HG03342 (cell line): ENCODE results near the gene GLCCI1.

Source experiments
- ATAC-seq: cut with Tn5 transposase; IDR thresholded peaks from one replicate; pipeline ENCODE4 v1.9.1; 2021; ENCODE audit warnings: mild to moderate bottlenecking, moderate library complexity; ENCODE audit not compliant: unreplicated experiment

The GLCCI1 gene

GRCh38 chr7:7959979-7960670 is 8.5 kb upstream of the GLCCI1 start:
- peak; percentile 87 for ATAC-seq

- no peak for ATAC-seq
Observed at GRCh38 chr7:7962851-7963250, 5.7 kb upstream of the GLCCI1 start.

GRCh38 chr7:7964250-7964649 is 4.3 kb upstream of the GLCCI1 start:
- no peak for ATAC-seq

- ATAC-seq: no peak
Observed at GRCh38 chr7:7964691-7965090, 3.9 kb upstream of the GLCCI1 start.

- no peak for ATAC-seq
Observed at GRCh38 chr7:7965301-7965700, 3.3 kb upstream of the GLCCI1 start.

- ATAC-seq: no peak
Observed at GRCh38 chr7:7966141-7966734, 2.4 kb upstream of the GLCCI1 start.

GRCh38 chr7:7967886-7968543 is 581 bp upstream of the GLCCI1 start:
- no peak for ATAC-seq

- peak; percentile 1 for ATAC-seq
Observed at GRCh38 chr7:7969306-7970236, 975 bp downstream of the GLCCI1 start.

- no peak for ATAC-seq
Observed at GRCh38 chr7:7970237-7970530, 1.6 kb downstream of the GLCCI1 start.

GRCh38 chr7:7970531-7971307 is 2.1 kb downstream of the GLCCI1 start:
- no peak for ATAC-seq

- ATAC-seq: no peak
Observed at GRCh38 chr7:7971308-7972040, 2.9 kb downstream of the GLCCI1 start.

- no peak for ATAC-seq
Observed at GRCh38 chr7:7972128-7972527, 3.5 kb downstream of the GLCCI1 start.

GRCh38 chr7:7972922-7973594 is 4.5 kb downstream of the GLCCI1 start:
- ATAC-seq: no peak

GRCh38 chr7:7976677-7977076 is 8.1 kb downstream of the GLCCI1 start:
- ATAC-seq: no peak

- ATAC-seq: no peak
Observed at GRCh38 chr7:7977774-7978173, 9.2 kb downstream of the GLCCI1 start.

GRCh38 chr7:7978860-7979259 is 10.3 kb downstream of the GLCCI1 start:
- ATAC-seq: no peak

- no peak for ATAC-seq
Observed at GRCh38 chr7:7979558-7979957, 11.0 kb downstream of the GLCCI1 start.

GRCh38 chr7:7980134-7980533 is 11.5 kb downstream of the GLCCI1 start:
- ATAC-seq: no peak

GRCh38 chr7:7982904-7983303 is 14.3 kb downstream of the GLCCI1 start:
- no peak for ATAC-seq
